GM19099 (cell line): ENCODE measurements around the gene VPS13D.

Source experiments
- POLR2A ChIP-seq: IDR thresholded peaks from 3 replicates; pipeline ENCODE4 v1.6.1; 2011; ENCODE audit warnings: low read depth; ENCODE audit not compliant: insufficient read length; ENCODE audit errors: extremely low read depth

The VPS13D gene

GRCh38 chr1:12480748-12481362 is 251.0 kb downstream of the VPS13D start:
- TF ChIP-seq POLR2A: no peak

- TF ChIP-seq POLR2A: no peak
Measured at GRCh38 chr1:12481928-12482327, 252.1 kb downstream of the VPS13D start.

- no peak for TF ChIP-seq POLR2A
Measured at GRCh38 chr1:12482988-12483387, 253.2 kb downstream of the VPS13D start.

- no peak for TF ChIP-seq POLR2A
Measured at GRCh38 chr1:12485231-12486058, 255.6 kb downstream of the VPS13D start.

GRCh38 chr1:12486059-12486341 is 256.2 kb downstream of the VPS13D start:
- TF ChIP-seq POLR2A: no peak

- TF ChIP-seq POLR2A: no peak
Measured at GRCh38 chr1:12486401-12487005, 256.7 kb downstream of the VPS13D start.

- TF ChIP-seq POLR2A: no peak
Measured at GRCh38 chr1:12487520-12487919, 257.7 kb downstream of the VPS13D start.

GRCh38 chr1:12488666-12489354 is 259.0 kb downstream of the VPS13D start:
- TF ChIP-seq POLR2A: no peak

- no peak for TF ChIP-seq POLR2A
Measured at GRCh38 chr1:12490532-12491142, 260.8 kb downstream of the VPS13D start.

GRCh38 chr1:12491656-12492055 is 261.8 kb downstream of the VPS13D start:
- TF ChIP-seq POLR2A: no peak

GRCh38 chr1:12495725-12496124 is 265.9 kb downstream of the VPS13D start:
- no peak for TF ChIP-seq POLR2A

GRCh38 chr1:12496154-12496961 is 266.5 kb downstream of the VPS13D start:
- no peak for TF ChIP-seq POLR2A

- no peak for TF ChIP-seq POLR2A
Measured at GRCh38 chr1:12499539-12500240, 269.9 kb downstream of the VPS13D start.

- no peak for TF ChIP-seq POLR2A
Measured at GRCh38 chr1:12501661-12502060, 271.8 kb downstream of the VPS13D start.
